Body of pancreas (tissue), 4 donors: ENCODE data around the gene PRR29.

ENCODE experiments used
- CTCF ChIP-seq, 7 experiments: fragments of 450-650 bp in 4 of 7; fragments of 200-600 bp in 3 of 7; sonication (generic) in 3 of 7; IDR thresholded peaks; one replicate each; pipeline ENCODE4 v1.5.1; 2016 to 2019; ENCODE audit warnings: antibody characterized with exemption in 7 of 7
- POLR2A ChIP-seq, 3 donors: fragments of 450-650 bp; IDR thresholded peaks; one replicate each; pipeline ENCODE4 v1.6.1; 2016; ENCODE audit warnings: antibody characterized with exemption in 3 of 3, mild to moderate bottlenecking in 2 of 3

GRCh38 chr17:63969278-63969677, 28.9 kb upstream of the PRR29 start:
- no peak for TF ChIP-seq CTCF (IDR thresholded peaks at IDR 0.05)
- no peak for TF ChIP-seq POLR2A (IDR thresholded peaks at IDR 0.05)
